HepG2 (cell line): ENCODE data around the gene TM9SF2. TPM values are rescaled to one million over a fixed set of nuclear protein-coding genes. Genes with fewer than 3 reads are reported as not detected.

ENCODE experiments used
- ATAC-seq: fragments of 200-7000 bp; cut with Tn5 transposase; 3 replicates; pipeline ENCODE4 v1.9.1; 2020; ENCODE audit warnings: mild to moderate bottlenecking, moderate library complexity
- BruUV-seq: library from RNA; stranded (reverse); fragments of 400-500 nt; replicated peaks from 2 replicates; lab custom pipeline; 2021; lab: Mats Ljungman, UMichigan
- CTCF ChIA-PET: fragments of 300-600 bp; formaldehyde crosslinking; extraction: SDS; loops from one replicate; lab custom pipeline; 2021; ENCODE audit warnings: low total read pairs, inconsistent platforms, low intra/inter-chr PET ratio; lab: Yijun Ruan, JAX
- POLR2A ChIA-PET: fragments of 350-600 bp; sonication (Branson Sonifier 250); formaldehyde crosslinking; loops from one replicate; lab custom pipeline; 2020; ENCODE audit warnings: antibody characterized with exemption, inconsistent platforms; lab: Yijun Ruan, JAX
- DNase-seq: peaks from one replicate; pipeline ENCODE4 v3.0.0-alpha.2; 2015; ENCODE audit warnings: low spot score
- FAIRE-seq: peaks from 3 replicates; lab custom pipeline; 2011; peaks lifted over from hg19 to GRCh38; lab: Jason Lieb, UNC
- H2AFZ ChIP-seq: one replicate; pipeline ENCODE4 v1.6.1; 2011; ENCODE audit warnings: low read length, inconsistent platforms
- H3K27ac ChIP-seq: fragments of 300-600 bp; 3 replicates; pipeline ENCODE4 v1.8.0; 2011; ENCODE audit warnings: mixed run types, mild to moderate bottlenecking, mixed read lengths, low read length, inconsistent platforms; ENCODE audit not compliant: insufficient read depth; ENCODE audit errors: extremely low read length
- H3K27me3 ChIP-seq, 2 experiments: fragments of 200-600 bp in 1 of 2; 2 replicates in 1 of 2; 3 replicates in 1 of 2; pipeline versions ENCODE4 v1.6.0 to v1.8.0; 2011; ENCODE audit warnings: low read length in 2 of 2, mild to moderate bottlenecking in 2 of 2, moderate library complexity in 2 of 2, inconsistent platforms in 1 of 2; ENCODE audit not compliant: insufficient read depth in 2 of 2, control insufficient read depth in 1 of 2
- H3K36me3 ChIP-seq, 2 experiments: fragments of 200-600 bp in 1 of 2; replicated peaks in 1 of 2; 2 replicates in 1 of 2; 3 replicates in 1 of 2; pipeline versions ENCODE4 v1.5.1 to v1.8.0; 2011; ENCODE audit warnings: low read length in 2 of 2, inconsistent platforms in 1 of 2; ENCODE audit not compliant: insufficient read depth in 2 of 2, control insufficient read depth in 1 of 2
- H3K4me1 ChIP-seq: 2 replicates; pipeline ENCODE4 v1.5.1; 2012; ENCODE audit warnings: low read length, inconsistent platforms; ENCODE audit not compliant: insufficient read depth
- H3K4me2 ChIP-seq: 2 replicates; pipeline ENCODE4 v1.6.0; 2011; ENCODE audit warnings: low read depth, low read length, inconsistent platforms
- H3K4me3 ChIP-seq, 3 experiments: fragments of 200-600 bp in 1 of 3; sonication (generic), shearing (Covaris generic) in 1 of 3; replicated peaks in 1 of 3; 2 replicates each; pipeline ENCODE4 v1.5.1; 2011 to 2016; ENCODE audit warnings: low read length in 3 of 3, inconsistent platforms in 2 of 3, low read depth in 2 of 3, mild to moderate bottlenecking in 2 of 3, control low read depth in 1 of 3, mixed read lengths in 1 of 3; ENCODE audit not compliant: insufficient read depth in 1 of 3
- H3K79me2 ChIP-seq: one replicate; pipeline ENCODE4 v1.6.1; 2011; ENCODE audit warnings: low read length, inconsistent platforms; ENCODE audit not compliant: insufficient read depth
- H3K9ac ChIP-seq: 2 replicates; pipeline ENCODE4 v1.6.0; 2011; ENCODE audit warnings: mild to moderate bottlenecking, low read depth, low read length, inconsistent platforms; ENCODE audit not compliant: insufficient read depth
- H3K9me3 ChIP-seq: 2 replicates; pipeline ENCODE4 v1.5.1; 2012; ENCODE audit warnings: mild to moderate bottlenecking, low read length
- H4K20me1 ChIP-seq: 2 replicates; pipeline ENCODE4 v1.6.0; 2011; ENCODE audit warnings: inconsistent platforms, mild to moderate bottlenecking, low read length, moderate library complexity; ENCODE audit not compliant: insufficient read depth
- ATF7 ChIP-seq, 2 experiments: fragments of 450-650 bp in 1 of 2; sonication (generic) in 1 of 2; formaldehyde crosslinking in 1 of 2; IDR thresholded peaks; 2 replicates each; pipeline versions ENCODE4 v1.4.0 to v1.6.1; 2016 to 2020; ENCODE audit warnings: antibody characterized with exemption in 1 of 2, mild to moderate bottlenecking in 1 of 2, missing genetic modification reagents in 1 of 2
- HNF1B ChIP-seq: sonication (generic); formaldehyde crosslinking; IDR thresholded peaks from 2 replicates; pipeline ENCODE4 v1.5.1; 2020; ENCODE audit warnings: mild to moderate bottlenecking, moderate library complexity, missing genetic modification reagents
- PAWR ChIP-seq: sonication (generic); formaldehyde crosslinking; IDR thresholded peaks from 2 replicates; pipeline ENCODE4 v1.4.0; 2020; ENCODE audit warnings: missing genetic modification reagents, mild to moderate bottlenecking, borderline replicate concordance
- TBX3 ChIP-seq: fragments of 450-650 bp; IDR thresholded peaks from 2 replicates; pipeline ENCODE4 v1.6.1; 2017; ENCODE audit warnings: antibody characterized with exemption, mild to moderate bottlenecking, inconsistent platforms, borderline replicate concordance
- ZNF484 ChIP-seq: sonication (generic); formaldehyde crosslinking; IDR thresholded peaks from 2 replicates; pipeline ENCODE4 v1.5.1; 2020; ENCODE audit warnings: mild to moderate bottlenecking, low read depth, missing genetic modification reagents, borderline replicate concordance
- ZNF501 ChIP-seq: sonication (generic); formaldehyde crosslinking; IDR thresholded peaks from 2 replicates; pipeline ENCODE4 v1.5.1; 2020; ENCODE audit warnings: mild to moderate bottlenecking, moderate library complexity, missing genetic modification reagents
- ZNF510 ChIP-seq: sonication (generic); formaldehyde crosslinking; IDR thresholded peaks from 2 replicates; pipeline ENCODE4 v1.4.0; 2020; ENCODE audit warnings: low read depth, mild to moderate bottlenecking, missing genetic modification reagents
- ZNF562 ChIP-seq: sonication (generic); formaldehyde crosslinking; IDR thresholded peaks from 2 replicates; pipeline ENCODE4 v1.8.0; 2022; ENCODE audit warnings: missing genetic modification reagents, borderline replicate concordance
- ZNF747 ChIP-seq: sonication (generic); formaldehyde crosslinking; IDR thresholded peaks from 2 replicates; pipeline ENCODE4 v1.8.1; 2023; ENCODE audit warnings: missing genetic modification reagents, mild to moderate bottlenecking, borderline replicate concordance
- ZNF768 ChIP-seq: sonication (generic); formaldehyde crosslinking; IDR thresholded peaks from 2 replicates; pipeline ENCODE4 v1.4.0; 2020; ENCODE audit warnings: missing genetic modification reagents
- WGBS: methylation state at CpG from one replicate; pipeline ENCODE4 v1.1.6; 2017; ENCODE audit warnings: low lambda C conversion rate; 5-methylcytosine and 5-hydroxymethylcytosine counted together
- in situ Hi-C: cut with HindIII; loops from 2 replicates; pipeline ENCODE4 v1.10.0; 2017; ENCODE audit warnings: low pct_unique_long_range_greater_than_20kb; ENCODE audit not compliant: extremely low pct_ligation_motif_present
- intact Hi-C: fragments of 100-400 bp; cut with micrococcal nuclease; formaldehyde crosslinking; loops from one replicate; pipeline ENCODE4 v1.10.0; 2022; ENCODE audit not compliant: unreplicated experiment
- polyA plus RNA-seq, 8 experiments: library from polyadenylated mRNA; depleted of rRNA in 3 of 8; stranded (reverse) in 7 of 8; unstranded in 1 of 8; fragments of >200 nt; fragmentation: Illumina TruSeq in 4 of 8; extraction: Trizol in 4 of 8; gene quantifications; 2 replicates each; pipeline versions ENCODE4 v1.2.1 to v1.2.3, GENCODE V29; 2011 to 2016; ENCODE audit warnings: low read depth in 4 of 8, missing spikeins in 1 of 8, mixed read lengths in 1 of 8; ENCODE audit not compliant: insufficient read depth in 1 of 8
- total RNA-seq, 5 experiments: library from RNA; depleted of rRNA; stranded (reverse); fragments of >200 nt; fragmentation: Illumina TruSeq; extraction: Trizol; gene quantifications; 2 replicates each; pipeline ENCODE4 v1.2.3, GENCODE V29; 2016; ENCODE audit warnings: low read depth in 1 of 5
- TF ChIP-seq, protein P1 (sequence below): IDR thresholded peaks from 2 replicates; pipeline ENCODE4 v1.4.0; 2020; ENCODE audit warnings: mild to moderate bottlenecking, missing genetic modification reagents
- TF ChIP-seq, protein P2 (sequence below): IDR thresholded peaks from 2 replicates; pipeline ENCODE4 v1.6.1; 2016; ENCODE audit warnings: missing compliant biosample characterization, missing genetic modification reagents, borderline replicate concordance

Gene TM9SF2
- total and polyA plus RNA-seq, 2 of the 13 experiments (the other 11 are each of a cell fraction or from before 2014, with no cell fraction given) = 94.1 to 123 TPM

GRCh38 chr13:99563404-99563803 is 62.1 kb downstream of the TM9SF2 start:
- in situ Hi-C loops = no loop called here
- CTCF ChIA-PET = no interaction called here
- ATAC-seq (no peak), FAIRE-seq (no peak), DNase-seq (no peak)
- Histone ChIP-seq H3K9me3 (no peaks in the 10 kb centered on the region), H3K4me1 (peaks cover 21% of the 10 kb centered on the region), H3K4me3 (no peak overlapping the region), H2AFZ (no peak overlapping the region), H3K27ac (no peak overlapping the region), H3K4me2 (no peak overlapping the region), H3K9ac (no peak overlapping the region), H3K79me2 (no peaks in the 10 kb centered on the region), H4K20me1 (no peaks in the 10 kb centered on the region), H3K27me3 (no peaks in the 10 kb centered on the region), H3K36me3 (peaks cover 4 to 22% of the 10 kb centered on the region in 2 experiments; a peak in 2 of 5 replicates)
- intact Hi-C loops = no loop called here
- POLR2A ChIA-PET = no interaction called here
- no TSS peak for BruUV-seq
- TF ChIP-seq ZNF510 (no peak), ZNF768 (no peak)
- TF ChIP-seq, all 625 proteins: peak for 0

GRCh38 chr13:99564386-99564785 is 63.1 kb downstream of the TM9SF2 start:
- 95% methylated on average over 2 of the region's 2 CpGs for WGBS
- Histone ChIP-seq H3K4me2 (no peak overlapping the region), H3K79me2 (no peaks in the 10 kb centered on the region), H4K20me1 (no peaks in the 10 kb centered on the region), H3K4me3 (no peak overlapping the region), H3K27ac (no peak overlapping the region), H3K27me3 (no peaks in the 10 kb centered on the region), H2AFZ (no peak overlapping the region), H3K4me1 (peaks cover 11% of the 10 kb centered on the region), H3K9me3 (no peaks in the 10 kb centered on the region), H3K36me3 (peaks cover 4 to 22% of the 10 kb centered on the region in 2 experiments; a peak in 2 of 5 replicates), H3K9ac (no peak overlapping the region)
- ATAC-seq (no peak), DNase-seq (no peak), FAIRE-seq (no peak)
- intact Hi-C loops (no loop called here), in situ Hi-C loops (no loop called here)
- no TSS peak for BruUV-seq
- CTCF ChIA-PET = no interaction called here
- POLR2A ChIA-PET = no interaction called here
- TF ChIP-seq ZNF484 (CRISPR knock-in tag) (no peak), PAWR (CRISPR knock-in tag) (no peak), TBX3 (no peak), ZNF562 (CRISPR knock-in tag) (no peak), ATF7 (IDR thresholded peaks at IDR 0.05) (no peak), ATF7 (CRISPR knock-in tag; IDR thresholded peaks at IDR 0.05) (no peak), ZNF747 (CRISPR knock-in tag) (no peak), ZNF501 (CRISPR knock-in tag) (no peak), HNF1B (CRISPR knock-in tag) (no peak)
- TF ChIP-seq, protein P1, sequence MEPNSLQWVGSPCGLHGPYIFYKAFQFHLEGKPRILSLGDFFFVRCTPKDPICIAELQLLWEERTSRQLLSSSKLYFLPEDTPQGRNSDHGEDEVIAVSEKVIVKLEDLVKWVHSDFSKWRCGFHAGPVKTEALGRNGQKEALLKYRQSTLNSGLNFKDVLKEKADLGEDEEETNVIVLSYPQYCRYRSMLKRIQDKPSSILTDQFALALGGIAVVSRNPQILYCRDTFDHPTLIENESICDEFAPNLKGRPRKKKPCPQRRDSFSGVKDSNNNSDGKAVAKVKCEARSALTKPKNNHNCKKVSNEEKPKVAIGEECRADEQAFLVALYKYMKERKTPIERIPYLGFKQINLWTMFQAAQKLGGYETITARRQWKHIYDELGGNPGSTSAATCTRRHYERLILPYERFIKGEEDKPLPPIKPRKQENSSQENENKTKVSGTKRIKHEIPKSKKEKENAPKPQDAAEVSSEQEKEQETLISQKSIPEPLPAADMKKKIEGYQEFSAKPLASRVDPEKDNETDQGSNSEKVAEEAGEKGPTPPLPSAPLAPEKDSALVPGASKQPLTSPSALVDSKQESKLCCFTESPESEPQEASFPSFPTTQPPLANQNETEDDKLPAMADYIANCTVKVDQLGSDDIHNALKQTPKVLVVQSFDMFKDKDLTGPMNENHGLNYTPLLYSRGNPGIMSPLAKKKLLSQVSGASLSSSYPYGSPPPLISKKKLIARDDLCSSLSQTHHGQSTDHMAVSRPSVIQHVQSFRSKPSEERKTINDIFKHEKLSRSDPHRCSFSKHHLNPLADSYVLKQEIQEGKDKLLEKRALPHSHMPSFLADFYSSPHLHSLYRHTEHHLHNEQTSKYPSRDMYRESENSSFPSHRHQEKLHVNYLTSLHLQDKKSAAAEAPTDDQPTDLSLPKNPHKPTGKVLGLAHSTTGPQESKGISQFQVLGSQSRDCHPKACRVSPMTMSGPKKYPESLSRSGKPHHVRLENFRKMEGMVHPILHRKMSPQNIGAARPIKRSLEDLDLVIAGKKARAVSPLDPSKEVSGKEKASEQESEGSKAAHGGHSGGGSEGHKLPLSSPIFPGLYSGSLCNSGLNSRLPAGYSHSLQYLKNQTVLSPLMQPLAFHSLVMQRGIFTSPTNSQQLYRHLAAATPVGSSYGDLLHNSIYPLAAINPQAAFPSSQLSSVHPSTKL = no peak
- TF ChIP-seq, protein P2, sequence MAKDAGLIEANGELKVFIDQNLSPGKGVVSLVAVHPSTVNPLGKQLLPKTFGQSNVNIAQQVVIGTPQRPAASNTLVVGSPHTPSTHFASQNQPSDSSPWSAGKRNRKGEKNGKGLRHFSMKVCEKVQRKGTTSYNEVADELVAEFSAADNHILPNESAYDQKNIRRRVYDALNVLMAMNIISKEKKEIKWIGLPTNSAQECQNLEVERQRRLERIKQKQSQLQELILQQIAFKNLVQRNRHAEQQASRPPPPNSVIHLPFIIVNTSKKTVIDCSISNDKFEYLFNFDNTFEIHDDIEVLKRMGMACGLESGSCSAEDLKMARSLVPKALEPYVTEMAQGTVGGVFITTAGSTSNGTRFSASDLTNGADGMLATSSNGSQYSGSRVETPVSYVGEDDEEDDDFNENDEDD (CRISPR knock-in tag) = no peak
